NT2/D1 (cell line): ENCODE results near the gene MCM8.

Experiments used
- YY1 ChIP-seq: IDR thresholded peaks from 2 replicates; pipeline ENCODE4 v1.6.1; 2011; ENCODE audit not compliant: insufficient read length, insufficient read depth
- ZNF274 ChIP-seq: IDR thresholded peaks from 2 replicates; pipeline ENCODE4 v1.6.1; 2011; ENCODE audit warnings: mild to moderate bottlenecking, low read depth, low read length

DNA sequence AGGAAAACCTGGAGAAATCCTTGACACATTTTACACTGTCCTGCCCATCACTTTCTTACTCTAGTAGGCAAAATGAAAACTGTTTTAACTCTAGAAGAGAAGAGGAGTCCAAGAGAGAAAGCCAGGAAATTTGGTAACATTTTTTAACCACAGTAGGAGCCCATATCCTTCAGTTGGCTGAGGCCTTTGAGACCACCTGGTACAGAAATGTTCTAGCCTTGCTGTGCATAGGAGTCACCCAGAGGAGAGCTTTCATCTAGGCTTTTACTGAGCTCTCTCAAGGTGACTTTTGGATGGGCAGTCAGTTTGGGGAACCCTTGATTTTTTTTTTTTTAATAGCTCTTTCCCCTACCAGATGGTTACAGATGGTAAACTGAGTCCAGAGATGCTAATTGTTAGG is 78.4 kb downstream of the MCM8 start:
- TF ChIP-seq YY1 (no peak), ZNF274 (no peak)
